SIG-M5 (cell line): ENCODE results near the gene SRCIN1.
A peak's percentile ranks its signal among the peaks of the same experiment; 100 is the strongest.

Experiments used
- DNase-seq: peaks from one replicate; lab custom pipeline; 2025; lab: John Stamatoyannopoulos, UW

SRCIN1 gene

DNA sequence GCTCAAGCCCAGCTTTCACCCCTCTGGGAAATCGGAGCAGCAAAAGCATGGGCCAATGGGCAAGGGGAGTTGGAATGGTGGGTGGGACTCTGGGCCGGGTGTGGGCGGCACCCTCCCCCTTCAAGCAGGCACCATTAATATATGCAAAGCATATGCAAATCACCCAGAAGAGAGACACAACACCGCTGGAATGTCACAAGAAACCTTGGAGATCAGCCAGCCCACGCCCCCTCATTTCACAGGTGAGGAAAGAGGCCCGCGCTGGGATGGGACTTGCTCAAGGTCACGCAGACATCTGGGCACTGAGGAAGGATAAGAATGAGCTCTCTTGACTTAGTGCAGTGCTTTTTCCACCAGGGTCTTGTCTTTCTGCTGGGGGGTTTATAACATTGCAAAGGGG is 4.8 kb downstream of the SRCIN1 start:
- DNase-seq, result no peak

DNA sequence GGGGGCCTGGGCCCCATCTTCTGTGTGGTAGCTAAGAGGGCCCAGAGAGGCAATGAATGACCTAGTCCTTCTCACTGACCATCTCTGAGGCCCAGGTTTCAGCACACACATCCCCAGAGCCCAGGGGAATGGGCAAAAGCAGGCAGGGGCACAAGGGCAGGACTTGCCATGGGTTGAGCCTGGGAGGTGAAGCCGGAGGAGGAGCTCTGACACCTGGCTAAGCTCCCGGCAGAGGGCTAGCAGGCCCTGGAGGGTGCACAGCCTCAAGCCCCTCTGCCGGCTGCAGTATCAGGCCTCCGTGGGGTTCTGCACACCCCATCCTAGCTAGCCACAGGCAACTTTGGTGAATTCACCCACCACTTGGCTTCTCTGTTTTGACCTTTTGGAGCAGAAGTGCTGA is 5.3 kb downstream of the SRCIN1 start:
- no peak for DNase-seq

DNA sequence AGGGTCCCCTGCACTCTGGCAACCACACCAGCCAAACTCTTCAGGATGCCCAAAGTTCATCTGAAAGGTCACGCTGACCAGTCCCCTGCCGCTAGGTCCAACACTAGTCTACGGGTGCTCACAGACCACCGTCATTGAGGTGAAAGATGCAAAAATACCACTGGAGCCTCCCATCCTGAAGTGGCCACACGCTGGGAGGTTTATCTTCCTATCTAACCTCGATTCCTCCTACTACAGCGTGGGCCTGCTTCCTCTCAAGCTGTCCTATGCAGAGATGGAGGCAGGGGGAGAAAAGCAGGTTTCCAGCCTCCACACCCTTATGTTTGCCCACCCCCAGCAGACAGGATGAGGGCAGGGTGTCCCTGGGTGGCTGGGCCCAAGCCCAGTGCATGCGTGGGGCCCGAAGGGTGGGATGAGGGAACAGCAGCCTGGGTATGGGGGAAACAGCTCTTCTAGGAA is 6.3 kb downstream of the SRCIN1 start:
- no peak for DNase-seq

DNA sequence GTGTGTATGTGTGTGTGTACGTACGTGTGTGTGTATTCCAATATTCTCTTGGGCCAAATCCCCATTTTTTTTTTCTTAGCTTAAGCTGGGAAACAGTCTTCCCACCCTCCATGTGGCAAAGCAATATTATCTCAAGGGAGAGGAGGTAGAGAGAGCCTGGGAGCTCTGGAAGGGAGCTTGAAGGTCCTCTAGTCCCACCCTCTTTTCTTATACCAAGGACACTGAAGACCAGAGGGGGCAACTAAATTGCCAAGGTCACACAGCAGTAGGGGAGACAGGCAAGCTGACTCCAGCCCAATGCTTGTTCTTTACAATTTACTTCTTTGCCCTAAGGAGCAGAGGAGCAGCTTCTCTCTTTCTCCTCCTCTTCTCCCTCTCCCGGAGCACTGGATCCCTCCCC is 6.8 kb downstream of the SRCIN1 start:
- DNase-seq, result no peak

DNA sequence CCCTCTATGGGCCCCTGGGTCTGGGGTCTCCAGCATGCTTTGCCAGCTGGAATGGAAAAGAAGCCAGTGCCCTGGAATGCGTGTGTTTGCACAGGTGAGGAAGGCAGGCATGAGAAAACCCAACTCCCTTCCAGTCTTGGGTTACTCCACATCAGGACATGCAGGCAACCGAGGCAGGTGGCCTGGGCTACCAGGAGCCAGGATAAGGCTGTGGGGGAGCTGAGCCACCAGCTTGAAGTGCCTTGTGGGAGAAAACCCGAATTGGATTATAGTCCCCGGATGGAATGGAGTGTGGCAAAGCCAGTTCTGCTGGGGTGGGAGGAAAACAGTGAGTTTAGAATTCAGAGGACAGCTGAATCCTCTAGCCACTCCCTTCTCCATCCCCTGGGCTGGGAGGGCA is 7.2 kb downstream of the SRCIN1 start:
- peak; percentile 19 for DNase-seq

DNA sequence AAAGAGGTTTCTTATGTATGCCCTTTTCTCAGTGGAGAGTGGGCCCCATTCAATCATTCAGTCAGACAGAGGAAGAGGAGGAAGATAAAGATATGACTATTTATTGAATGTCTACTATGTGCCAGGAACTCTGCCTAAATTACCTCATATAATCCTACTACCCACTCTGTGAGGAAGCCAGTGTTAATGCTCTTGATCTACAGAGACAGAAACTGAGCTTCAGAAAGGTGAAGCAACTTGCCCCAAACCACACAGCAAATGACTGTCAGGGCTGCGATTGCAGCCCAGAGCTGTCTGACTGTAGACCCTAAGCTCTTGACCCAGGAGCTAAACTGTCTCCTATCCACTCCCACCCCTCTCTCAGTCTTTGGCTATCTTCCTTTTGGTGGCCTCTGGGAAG is 8.4 kb downstream of the SRCIN1 start:
- no peak for DNase-seq

DNA sequence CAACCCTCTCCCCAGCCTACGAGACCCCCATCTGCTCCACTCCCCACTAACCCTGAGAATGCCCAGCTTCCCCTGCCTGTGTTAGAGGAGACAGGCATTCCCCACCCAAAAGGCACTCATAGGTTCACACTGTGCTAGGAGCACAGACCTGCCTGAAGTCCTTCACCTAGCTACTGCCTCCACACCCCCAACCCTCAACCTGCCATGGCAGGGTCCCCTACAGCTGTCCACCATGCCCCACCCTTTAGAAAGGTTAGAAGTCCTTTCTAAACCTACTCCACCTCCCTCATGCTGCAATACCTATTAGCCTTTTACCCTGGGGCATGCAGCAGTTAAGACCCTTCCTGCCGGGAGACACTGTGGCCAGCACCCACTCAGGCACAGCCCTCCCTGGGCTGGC is 9.1 kb downstream of the SRCIN1 start:
- DNase-seq, result no peak

DNA sequence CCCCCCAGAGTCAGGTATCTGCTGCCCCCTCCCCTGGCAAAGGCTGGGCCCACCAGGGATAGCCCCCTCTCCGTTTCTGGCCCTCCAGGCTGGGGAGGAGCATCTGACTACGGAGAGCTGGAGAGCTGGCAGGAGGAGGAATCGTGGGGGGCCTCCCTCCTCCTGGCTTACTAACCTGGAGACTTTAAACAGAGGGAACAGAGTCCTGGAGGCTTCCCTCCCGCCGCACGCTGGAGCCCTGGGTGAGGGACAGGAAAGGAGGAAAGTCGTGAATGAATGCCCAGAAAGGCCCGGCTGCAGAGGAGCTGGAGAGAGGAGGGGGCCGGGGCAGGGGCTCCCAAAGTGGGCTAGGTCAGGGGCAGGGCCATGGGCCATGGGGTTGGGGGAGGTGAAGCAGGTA is 9.9 kb downstream of the SRCIN1 start:
- no peak for DNase-seq

DNA sequence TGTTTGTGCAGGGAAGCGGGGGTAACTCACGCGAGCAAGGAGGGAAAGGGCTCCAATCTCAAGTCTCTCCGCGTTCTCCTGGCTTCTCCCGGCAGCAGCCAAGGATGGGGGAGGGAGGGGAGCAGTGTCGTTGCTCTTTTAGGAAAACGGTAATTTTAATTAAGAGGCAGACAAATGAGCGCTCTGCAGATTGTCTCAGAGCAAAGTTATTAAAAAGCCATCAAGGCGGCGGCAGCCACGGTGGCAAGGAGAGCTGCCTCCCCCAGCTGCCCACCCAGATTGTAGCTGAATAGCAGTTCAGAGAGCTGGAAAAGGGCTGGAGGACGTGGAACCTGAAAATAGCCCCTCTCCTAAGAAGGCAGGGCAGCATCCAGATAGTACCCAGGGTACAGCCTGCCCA is 11.6 kb downstream of the SRCIN1 start:
- no peak for DNase-seq

DNA sequence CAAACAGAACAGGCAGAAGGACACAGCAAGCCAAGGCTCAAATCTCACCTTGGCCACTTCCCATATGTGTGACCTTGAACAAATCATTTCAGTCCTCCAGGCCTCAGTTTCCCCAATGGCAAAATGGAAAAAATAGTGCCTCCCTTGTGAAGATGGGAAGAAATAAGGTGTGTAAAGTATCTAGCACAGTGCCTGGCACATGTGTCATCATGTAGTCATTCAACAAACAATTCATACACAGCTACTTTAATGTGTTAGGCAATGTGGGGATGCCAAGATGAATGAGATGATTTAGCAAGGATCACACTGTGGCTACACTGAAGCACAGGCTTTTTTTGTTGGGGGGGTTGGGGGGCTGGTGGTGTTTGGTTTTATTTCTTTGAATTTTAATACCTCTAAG is 13.3 kb downstream of the SRCIN1 start:
- no peak for DNase-seq

DNA sequence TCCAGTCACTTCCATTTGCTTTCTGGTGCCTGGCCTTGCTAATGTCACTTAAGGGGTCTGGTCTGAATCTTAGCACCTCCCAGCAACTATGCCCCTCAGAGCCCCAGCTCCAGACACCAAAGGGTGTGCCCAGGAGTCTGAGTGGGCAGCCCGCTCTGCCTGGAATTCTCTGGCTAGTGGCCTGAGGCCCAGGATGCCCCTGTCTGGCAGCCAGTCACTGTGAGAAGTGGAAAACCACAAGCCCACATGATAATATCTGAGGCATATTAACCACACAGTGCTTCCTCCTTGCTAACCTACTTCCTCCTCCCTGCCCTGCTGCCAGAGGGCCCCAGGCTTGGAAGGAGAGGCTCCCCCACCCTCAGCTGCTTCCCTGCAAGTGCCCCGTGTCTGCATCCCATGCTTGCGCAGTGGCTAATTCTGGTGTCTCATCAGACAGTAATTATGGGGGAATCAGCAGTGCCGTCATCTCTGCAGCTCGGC is 14.0 kb downstream of the SRCIN1 start:
- DNase-seq, result peak; percentile 88

DNA sequence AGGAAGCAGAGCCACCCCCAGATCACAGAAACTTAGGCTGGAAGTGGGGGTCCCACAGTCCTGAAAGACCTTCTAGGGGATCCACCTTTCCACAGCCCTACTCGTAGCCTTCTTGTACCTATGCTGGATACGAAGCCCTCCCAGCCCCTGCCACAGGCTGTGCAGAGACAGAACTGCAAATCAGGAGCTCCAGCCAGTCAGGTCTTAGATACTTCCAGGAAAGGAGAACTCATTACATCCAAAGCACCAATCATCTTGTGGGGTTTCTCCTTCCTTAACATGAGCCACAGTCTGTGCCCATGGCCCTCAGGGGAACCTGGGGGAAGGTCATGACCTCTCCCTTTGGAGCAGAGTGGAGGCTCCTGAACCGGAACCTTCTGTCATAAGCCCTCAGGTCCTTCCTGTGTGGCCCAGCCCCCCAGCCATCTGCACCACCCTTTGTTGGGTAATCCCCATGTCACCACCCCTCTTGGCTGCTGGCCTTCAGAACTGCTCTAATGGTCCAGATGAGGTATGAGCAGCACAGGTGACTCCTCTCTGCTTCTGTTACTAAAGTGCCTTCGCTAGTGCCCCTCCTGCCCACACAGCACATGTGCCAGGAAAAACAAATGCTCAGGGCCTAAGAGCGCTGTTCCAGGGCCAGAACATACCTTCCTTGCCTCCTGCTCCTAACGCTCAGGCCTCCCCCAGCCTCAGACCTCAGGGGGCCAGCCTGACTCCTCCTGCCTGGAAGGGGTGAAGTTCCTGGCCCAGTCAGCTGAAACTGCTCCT is 14.6 kb downstream of the SRCIN1 start:
- peak; percentile 60 for DNase-seq

DNA sequence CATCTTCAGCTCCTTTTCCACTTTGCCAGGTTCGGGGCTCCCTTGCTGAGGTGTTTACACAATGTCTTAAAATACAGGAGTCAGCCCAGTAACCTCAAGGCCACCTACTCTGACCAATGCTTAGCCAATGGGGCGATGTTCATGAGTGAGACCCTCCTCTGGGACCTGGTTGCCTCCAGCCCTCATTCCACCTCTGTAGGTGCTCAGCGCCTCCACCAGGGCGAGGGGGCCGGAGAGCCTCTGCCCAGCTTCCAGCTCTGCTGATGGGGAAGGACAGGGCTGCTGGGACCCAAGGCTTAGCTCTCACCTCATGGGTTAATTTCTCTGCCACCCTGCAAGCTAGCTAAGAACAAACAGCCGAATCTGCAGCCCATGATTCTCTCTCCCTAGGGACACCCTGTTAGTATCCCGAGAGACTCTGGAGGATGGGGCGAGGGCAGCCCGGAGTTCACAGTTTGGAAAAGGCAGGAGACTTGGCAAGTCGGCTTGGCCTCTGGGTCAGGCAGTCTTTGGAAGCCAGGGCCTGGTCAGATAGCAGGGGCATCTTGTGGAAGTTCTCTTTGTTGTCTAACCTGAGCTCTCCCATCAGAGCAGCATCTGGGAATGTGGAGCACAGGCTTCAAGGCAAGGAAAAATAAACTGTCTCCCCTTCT is 16.2 kb downstream of the SRCIN1 start:
- DNase-seq, result no peak

DNA sequence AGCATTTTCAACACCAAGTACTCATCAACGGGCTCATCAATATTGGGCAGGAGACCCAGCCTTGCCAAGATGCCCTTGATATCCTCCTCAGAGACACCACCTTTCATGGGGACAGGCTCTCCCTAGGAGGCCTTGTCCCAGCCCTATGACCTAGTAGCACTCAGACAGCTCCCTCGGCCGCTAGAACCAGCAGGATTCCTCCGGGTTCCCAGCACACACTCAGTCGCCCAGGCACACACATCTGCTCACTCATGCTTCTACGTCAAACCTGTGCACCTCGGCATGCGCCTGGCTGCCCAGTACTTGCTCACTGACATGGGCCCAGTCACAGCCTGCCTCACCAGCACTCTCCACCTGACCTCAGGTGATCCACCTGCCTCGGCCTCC is 17.0 kb downstream of the SRCIN1 start:
- DNase-seq, result no peak

DNA sequence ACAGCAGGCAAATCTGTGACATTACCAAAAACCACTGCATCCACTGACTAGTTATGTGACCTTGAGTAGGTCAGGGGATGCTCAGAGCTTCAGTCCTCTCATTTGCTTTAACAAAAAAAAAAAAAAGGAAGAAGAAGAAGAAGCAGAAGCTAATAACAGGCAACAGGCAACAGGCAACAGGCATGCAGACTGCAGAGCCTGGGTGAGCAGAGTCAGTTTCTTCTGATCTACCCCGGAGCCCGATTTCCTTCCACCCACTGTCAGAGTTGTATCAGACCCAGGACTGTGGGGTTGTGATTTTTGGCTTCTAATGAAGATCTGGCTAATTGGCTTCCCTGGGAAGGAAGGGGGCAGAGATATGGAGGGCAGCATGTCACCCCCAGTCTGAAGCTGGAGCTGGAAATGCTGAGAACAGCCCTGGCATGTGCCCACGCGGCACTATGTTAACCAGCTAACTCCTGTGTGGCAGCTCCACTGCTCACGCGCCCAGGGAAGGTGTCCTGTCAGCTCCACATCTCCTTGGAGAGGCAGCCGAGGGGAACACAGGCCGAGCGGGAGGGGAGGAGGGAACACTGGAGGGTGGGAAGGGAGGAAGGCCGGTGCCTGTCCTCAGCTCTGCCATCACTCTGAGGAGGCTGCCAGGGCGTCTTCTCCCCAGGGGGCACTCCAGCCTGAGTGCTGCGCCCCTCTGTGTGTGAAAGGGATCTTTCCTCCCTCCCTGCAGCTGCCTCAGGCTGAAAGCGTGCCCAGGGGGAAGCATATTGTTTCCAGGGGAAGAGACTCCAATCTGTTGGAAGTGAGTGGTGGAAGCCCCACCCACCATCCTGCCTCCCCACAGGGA is 17.6 kb downstream of the SRCIN1 start:
- no peak for DNase-seq

DNA sequence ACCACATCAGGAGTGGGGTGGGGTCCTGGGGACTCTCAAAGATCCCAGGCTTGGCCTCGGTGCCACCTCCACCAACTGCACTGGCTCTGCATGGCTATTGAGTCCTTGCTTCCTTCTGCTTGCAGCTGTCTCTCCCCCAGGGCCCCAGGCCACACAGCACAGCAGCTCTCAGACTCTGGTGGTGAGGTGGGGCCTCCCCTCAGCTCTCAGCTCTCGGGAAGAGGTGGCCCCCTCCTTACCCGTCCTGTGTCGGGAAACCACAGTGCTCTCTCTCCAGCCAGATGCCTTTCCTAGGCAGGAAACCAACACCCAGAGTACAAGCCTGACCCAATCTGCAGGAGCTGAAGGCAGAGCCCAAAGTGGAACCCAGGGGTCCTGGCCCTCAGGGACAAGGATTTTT is 18.5 kb downstream of the SRCIN1 start:
- no peak for DNase-seq

DNA sequence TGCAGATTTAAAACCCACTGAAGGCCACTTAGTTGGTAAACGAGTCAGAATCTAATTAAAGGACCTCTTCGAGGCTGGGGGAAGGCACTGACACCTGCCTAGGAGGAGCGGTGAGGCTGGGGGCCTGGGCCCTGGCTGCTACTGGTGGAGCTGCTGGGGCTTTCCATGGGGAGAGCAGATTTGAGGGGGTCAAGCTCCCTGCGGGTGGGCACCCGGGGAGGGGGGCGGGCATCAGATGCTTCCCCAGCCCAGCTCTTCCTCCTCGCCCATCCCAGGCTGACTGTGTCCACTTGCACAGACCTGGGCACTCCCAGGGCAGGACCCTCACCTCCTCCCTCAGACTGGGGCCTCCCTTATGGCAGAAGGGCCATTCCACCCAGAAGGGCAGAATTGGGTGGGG is 19.0 kb downstream of the SRCIN1 start:
- no peak for DNase-seq

DNA sequence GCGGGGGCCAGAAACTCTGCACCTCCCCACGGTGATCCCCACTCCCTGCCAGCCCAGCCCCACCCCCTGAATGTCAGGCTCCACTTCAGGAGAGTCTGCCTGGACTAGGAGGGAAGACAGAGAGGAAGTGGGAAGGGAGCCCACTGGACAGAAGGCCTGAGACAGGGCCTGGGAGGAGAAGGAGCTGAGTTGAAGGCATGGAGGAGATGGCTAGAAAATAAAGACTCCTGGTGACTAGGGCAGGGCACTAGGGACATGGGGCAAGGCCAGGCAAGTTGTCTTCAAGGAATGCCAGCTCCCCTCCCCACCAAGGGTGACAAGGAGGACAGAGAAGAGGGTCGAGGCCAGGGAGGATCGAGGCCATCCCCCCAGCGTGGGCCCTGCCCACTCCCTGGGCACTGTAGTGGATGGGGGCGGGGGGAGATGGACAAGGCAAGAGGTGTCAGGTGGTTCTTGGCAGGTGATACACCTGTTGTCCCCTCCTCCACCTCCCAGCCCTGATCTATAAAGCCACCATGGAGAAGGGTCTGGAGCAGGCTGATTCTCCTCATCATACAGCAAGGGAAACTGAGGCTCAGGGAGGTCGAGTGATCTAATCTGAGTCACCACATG is 19.7 kb downstream of the SRCIN1 start:
- no peak for DNase-seq

DNA sequence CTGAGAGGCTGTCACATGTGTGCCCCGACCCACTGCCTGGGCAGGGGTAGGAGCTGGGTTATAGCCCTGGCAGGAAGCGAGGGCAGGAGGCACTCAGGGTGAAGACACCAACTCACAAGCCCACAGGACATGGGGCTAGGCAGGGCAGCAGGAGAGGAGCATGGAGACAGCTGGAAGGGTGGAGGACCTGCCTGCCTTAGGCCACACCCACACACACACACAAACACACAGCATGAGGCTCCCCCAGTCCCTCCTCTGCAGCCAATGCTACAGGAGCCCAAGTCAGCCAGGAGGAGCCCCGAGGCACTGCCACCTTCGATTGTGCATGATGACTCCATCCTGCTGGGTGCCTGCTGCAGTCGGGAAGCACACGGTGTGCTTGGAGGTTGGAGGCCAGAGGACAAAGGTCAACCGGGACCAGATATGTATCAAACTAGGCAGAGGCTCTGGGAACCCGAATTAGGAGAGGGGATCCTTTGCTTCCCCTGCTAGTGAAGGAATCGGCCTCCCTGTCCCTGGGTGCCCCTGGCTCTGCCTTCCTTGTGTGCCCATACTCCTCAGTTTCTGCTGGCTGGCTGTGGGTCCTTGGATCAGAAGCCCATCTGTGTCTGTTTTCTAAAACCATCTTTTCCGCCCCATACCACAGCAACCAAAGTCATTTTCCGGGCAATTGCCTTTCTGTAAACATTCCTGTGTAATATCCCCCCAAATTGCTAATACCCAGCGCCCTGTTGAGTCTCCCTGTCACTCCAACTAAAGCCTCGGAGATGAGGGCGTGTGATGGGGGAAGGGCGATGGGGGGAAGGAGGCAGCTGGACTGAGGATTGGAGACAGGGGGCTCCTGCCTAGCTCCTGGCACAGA is 20.5 kb downstream of the SRCIN1 start:
- DNase-seq, result no peak

DNA sequence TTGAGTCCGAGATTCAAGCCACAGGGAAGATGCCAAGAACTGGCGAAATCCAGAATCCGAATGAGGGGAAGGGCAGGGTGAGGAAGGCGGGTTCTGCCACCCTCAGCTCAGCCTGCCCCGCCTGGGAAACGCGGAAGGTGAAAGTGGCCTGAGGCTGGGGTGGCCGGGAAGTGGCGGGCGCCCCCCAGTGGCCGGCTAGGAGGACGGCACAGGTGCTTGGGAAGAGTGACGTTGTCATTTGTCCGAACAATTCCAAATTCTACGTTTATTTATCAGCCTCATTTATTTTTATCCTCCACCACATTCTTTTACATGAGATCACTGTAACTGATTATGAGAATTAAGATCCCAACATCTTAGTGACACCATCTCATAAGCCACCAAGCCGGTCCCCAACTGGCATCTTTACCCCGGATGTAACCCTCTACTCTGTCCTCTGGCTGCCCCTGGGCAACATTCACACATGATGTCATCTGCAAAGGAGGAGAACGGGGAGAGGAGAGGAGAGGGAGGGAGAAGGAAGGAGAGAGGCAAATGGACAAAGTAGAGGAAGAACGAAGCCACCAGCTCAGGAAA is 21.3 kb downstream of the SRCIN1 start:
- DNase-seq, result no peak

DNA sequence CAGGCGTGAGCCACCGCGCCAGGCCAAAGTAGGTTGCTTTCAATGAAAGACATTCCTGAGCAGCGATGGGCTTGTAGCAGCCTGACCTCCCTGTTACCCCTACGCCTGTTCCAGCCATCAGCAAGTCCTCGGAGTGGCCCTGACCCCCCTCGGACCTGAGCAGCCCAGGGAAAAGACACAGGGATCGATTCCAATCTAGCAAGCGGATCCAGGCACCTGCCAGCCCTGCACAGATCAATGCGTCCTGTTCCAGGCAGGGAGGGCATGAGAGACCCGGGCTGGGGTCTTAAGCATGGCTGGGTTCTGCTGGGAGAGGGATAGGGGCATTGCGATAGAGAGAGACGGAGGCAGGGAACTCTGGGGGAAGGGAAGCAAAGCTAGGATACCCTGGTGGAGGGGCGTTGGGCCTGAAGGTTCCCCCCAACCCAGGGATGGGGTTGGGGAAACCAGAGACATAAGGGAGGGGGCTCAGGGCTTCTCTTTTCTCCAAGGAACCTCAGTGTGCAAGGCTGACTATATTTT is 21.9 kb downstream of the SRCIN1 start:
- DNase-seq, result no peak
